Mesenchymal stem cell (in vitro differentiated cells and primary cell): ENCODE data around the gene MYO9B.

ENCODE experiments used
- DNase-seq: peaks from one replicate; pipeline ENCODE4 v3.0.0-alpha.2; 2013
- H2AFZ ChIP-seq: one replicate; pipeline ENCODE4 v1.6.1; 2013; ENCODE audit warnings: low read depth, mild to moderate bottlenecking, control low read depth, inconsistent platforms, low read length, moderate library complexity
- H2AK5ac ChIP-seq: 2 replicates; pipeline ENCODE4 v1.6.1; 2013; ENCODE audit warnings: low read length, moderate library complexity, mild to moderate bottlenecking, inconsistent platforms; ENCODE audit not compliant: severe bottlenecking
- H2BK120ac ChIP-seq: one replicate; pipeline ENCODE4 v1.6.1; 2013; ENCODE audit warnings: low read depth, mild to moderate bottlenecking, inconsistent platforms, low read length, moderate library complexity
- H2BK12ac ChIP-seq, 2 experiments: one replicate each; pipeline ENCODE4 v1.6.1; 2013; ENCODE audit warnings: inconsistent platforms in 2 of 2, low read length in 2 of 2, mild to moderate bottlenecking in 2 of 2, moderate library complexity in 2 of 2, control low read depth in 1 of 2
- H2BK15ac ChIP-seq: one replicate; pipeline ENCODE4 v1.6.1; 2013; ENCODE audit warnings: mild to moderate bottlenecking, low read depth, inconsistent platforms; ENCODE audit not compliant: poor library complexity, severe bottlenecking
- H2BK5ac ChIP-seq: 2 replicates; pipeline ENCODE4 v1.6.1; 2013; ENCODE audit warnings: low read depth, mild to moderate bottlenecking, low read length, control low read depth, inconsistent platforms; ENCODE audit not compliant: poor library complexity, severe bottlenecking
- H3K14ac ChIP-seq, 2 experiments: one replicate each; pipeline ENCODE4 v1.6.1; 2013; ENCODE audit warnings: inconsistent platforms in 2 of 2, low read length in 2 of 2, control low read depth in 1 of 2, mild to moderate bottlenecking in 1 of 2, moderate library complexity in 1 of 2
- H3K18ac ChIP-seq, 2 experiments: one replicate each; pipeline ENCODE4 v1.6.1; 2013; ENCODE audit warnings: inconsistent platforms in 2 of 2, low read length in 2 of 2, control low read depth in 1 of 2, low read depth in 1 of 2, mild to moderate bottlenecking in 1 of 2
- H3K23ac ChIP-seq, 2 experiments: one replicate each; pipeline ENCODE4 v1.6.1; 2013; ENCODE audit warnings: inconsistent platforms in 2 of 2, low read length in 2 of 2, mild to moderate bottlenecking in 2 of 2, moderate library complexity in 2 of 2, control low read depth in 1 of 2
- H3K27ac ChIP-seq: 2 replicates; pipeline ENCODE4 v1.5.1; 2013; ENCODE audit warnings: mild to moderate bottlenecking, moderate library complexity, low read length, control low read depth, inconsistent platforms; ENCODE audit not compliant: poor library complexity, severe bottlenecking
- H3K27me3 ChIP-seq, 2 experiments: 2 replicates each; pipeline versions ENCODE4 v1.6.1 to v1.7.0; 2013; ENCODE audit warnings: low read length in 2 of 2, mild to moderate bottlenecking in 2 of 2, moderate library complexity in 2 of 2, control low read depth in 1 of 2, inconsistent platforms in 1 of 2; ENCODE audit not compliant: control insufficient read depth in 1 of 2, insufficient read depth in 1 of 2
- H3K36me3 ChIP-seq, 2 experiments: 2 replicates each; pipeline versions ENCODE4 v1.6.1 to v1.7.0; 2013; ENCODE audit warnings: low read length in 2 of 2, control low read depth in 1 of 2, inconsistent platforms in 1 of 2, low read depth in 1 of 2, mild to moderate bottlenecking in 1 of 2; ENCODE audit not compliant: insufficient read depth in 2 of 2, control insufficient read depth in 1 of 2
- H3K4ac ChIP-seq, 2 experiments: one replicate each; pipeline ENCODE4 v1.6.1; 2013; ENCODE audit warnings: inconsistent platforms in 2 of 2, low read length in 2 of 2, mild to moderate bottlenecking in 2 of 2, moderate library complexity in 2 of 2, control low read depth in 1 of 2, low read depth in 1 of 2
- H3K4me1 ChIP-seq: 2 replicates; pipeline ENCODE4 v1.6.1; 2013; ENCODE audit warnings: low read depth, low read length, control low read depth; ENCODE audit not compliant: control insufficient read depth, insufficient read depth
- H3K4me2 ChIP-seq: 2 replicates; pipeline ENCODE4 v1.6.1; 2013; ENCODE audit warnings: low read length, mild to moderate bottlenecking, inconsistent platforms; ENCODE audit not compliant: poor library complexity, severe bottlenecking
- H3K4me3 ChIP-seq, 2 experiments: 2 replicates each; pipeline versions ENCODE4 v1.5.1 to v1.7.0; 2013; ENCODE audit warnings: low read length in 2 of 2, mild to moderate bottlenecking in 2 of 2, control low read depth in 1 of 2, low read depth in 1 of 2; ENCODE audit not compliant: insufficient read depth in 1 of 2
- H3K79me1 ChIP-seq: replicated peaks from 2 replicates; pipeline ENCODE4 v1.6.1; 2013; ENCODE audit warnings: mild to moderate bottlenecking, control low read depth, low read length, inconsistent platforms; ENCODE audit not compliant: poor library complexity, severe bottlenecking
- H3K9ac ChIP-seq: 2 replicates; pipeline ENCODE4 v1.7.0; 2013; ENCODE audit warnings: mild to moderate bottlenecking, low read length, moderate library complexity
- H3K9me3 ChIP-seq: 2 replicates; pipeline ENCODE4 v1.7.0; 2013; ENCODE audit warnings: mild to moderate bottlenecking, low read length; ENCODE audit not compliant: control insufficient read depth
- H4K8ac ChIP-seq: one replicate; pipeline ENCODE4 v1.6.1; 2013; ENCODE audit warnings: inconsistent platforms, mild to moderate bottlenecking, low read length, moderate library complexity
- H4K91ac ChIP-seq: one replicate; pipeline ENCODE4 v1.6.1; 2013; ENCODE audit warnings: mild to moderate bottlenecking, low read length, inconsistent platforms
- WGBS: methylation state at CpG from one replicate; pipeline ENCODE4 v1.1.7; 2013; ENCODE audit warnings: mixed read lengths; 5-methylcytosine and 5-hydroxymethylcytosine counted together

Gene MYO9B

DNA sequence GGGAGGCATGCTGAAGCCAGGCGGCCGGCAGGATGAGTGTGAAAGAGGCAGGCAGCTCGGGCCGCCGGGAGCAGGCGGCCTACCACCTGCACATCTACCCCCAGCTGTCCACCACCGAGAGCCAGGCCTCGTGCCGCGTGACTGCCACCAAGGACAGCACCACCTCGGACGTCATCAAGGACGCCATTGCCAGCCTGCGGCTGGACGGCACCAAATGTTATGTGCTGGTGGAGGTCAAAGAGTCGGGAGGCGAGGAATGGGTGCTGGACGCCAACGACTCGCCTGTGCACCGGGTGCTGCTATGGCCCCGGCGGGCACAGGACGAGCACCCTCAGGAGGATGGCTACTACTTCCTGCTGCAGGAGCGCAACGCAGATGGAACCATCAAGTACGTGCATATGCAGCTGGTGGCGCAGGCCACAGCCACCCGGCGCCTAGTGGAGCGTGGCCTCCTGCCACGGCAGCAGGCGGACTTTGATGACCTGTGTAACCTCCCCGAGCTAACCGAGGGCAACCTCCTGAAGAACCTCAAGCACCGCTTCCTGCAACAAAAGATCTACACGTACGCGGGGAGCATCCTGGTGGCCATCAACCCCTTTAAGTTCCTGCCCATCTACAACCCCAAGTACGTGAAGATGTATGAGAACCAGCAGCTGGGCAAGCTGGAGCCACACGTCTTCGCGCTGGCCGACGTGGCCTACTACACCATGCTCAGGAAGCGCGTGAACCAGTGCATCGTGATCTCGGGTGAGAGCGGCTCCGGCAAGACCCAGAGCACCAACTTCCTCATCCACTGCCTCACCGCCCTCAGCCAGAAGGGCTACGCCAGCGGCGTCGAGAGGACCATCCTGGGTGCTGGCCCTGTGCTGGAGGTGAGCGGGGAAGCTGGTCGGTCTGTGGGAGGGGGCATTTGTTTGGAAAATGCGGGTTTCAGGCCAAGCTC is 26.4 kb downstream of the MYO9B start:
- 98% methylated on average over 49 of the region's 59 CpGs for WGBS

GRCh38 chr19:17103177-17103576 is 27.6 kb downstream of the MYO9B start:
- H3K36me3 ChIP-seq, result peaks cover 40 to 54% of the 10 kb centered on the region in 2 experiments
- H2BK5ac ChIP-seq, result no peak overlapping the region
- H3K9ac ChIP-seq, result no peak overlapping the region
- peaks cover 30% of the 10 kb centered on the region for H3K4me1 ChIP-seq
- H3K23ac ChIP-seq, result no peak overlapping the region
- 76% methylated on average over 3 of the region's 3 CpGs for WGBS
- no peak overlapping the region for H2BK15ac ChIP-seq
- no peak overlapping the region for H3K27ac ChIP-seq
- H3K9me3 ChIP-seq, result no peaks in the 10 kb centered on the region
- no peak overlapping the region for H2AFZ ChIP-seq
- H3K18ac ChIP-seq, result no peak overlapping the region
- H3K79me1 ChIP-seq, result peaks cover 34% of the 10 kb centered on the region
- no peak overlapping the region for H4K8ac ChIP-seq
- H2BK120ac ChIP-seq, result no peak overlapping the region
- no peak overlapping the region for H3K4me2 ChIP-seq
- H2AK5ac ChIP-seq, result no peak overlapping the region
- H3K4me3 ChIP-seq, result no peak overlapping the region
- DNase-seq, result peak; percentile 58
- no peak overlapping the region for H3K4ac ChIP-seq
- H3K14ac ChIP-seq, result no peak overlapping the region
- no peaks in the 10 kb centered on the region for H3K27me3 ChIP-seq
- H2BK12ac ChIP-seq, result no peak overlapping the region
- no peak overlapping the region for H4K91ac ChIP-seq

More for the DNA sequence above, 26.4 kb downstream of the MYO9B start:
- no peak overlapping the region for H3K4me2 ChIP-seq
- no peaks in the 10 kb centered on the region for H3K9me3 ChIP-seq
- H3K27me3 ChIP-seq, result no peaks in the 10 kb centered on the region
- peaks cover 25% of the 10 kb centered on the region for H3K4me1 ChIP-seq
- H4K8ac ChIP-seq, result no peak overlapping the region
- H3K79me1 ChIP-seq, result peaks cover 32% of the 10 kb centered on the region
- H3K14ac ChIP-seq, result no peak overlapping the region
- no peak overlapping the region for H2BK120ac ChIP-seq
- no peak overlapping the region for H3K4me3 ChIP-seq
- no peak overlapping the region for H3K9ac ChIP-seq
- H2BK15ac ChIP-seq, result no peak overlapping the region
- no peak overlapping the region for H2AFZ ChIP-seq
- H2BK12ac ChIP-seq, result no peak overlapping the region
- no peak overlapping the region for H3K23ac ChIP-seq
- H2BK5ac ChIP-seq, result no peak overlapping the region
- H3K18ac ChIP-seq, result no peak overlapping the region
- peaks cover 40 to 54% of the 10 kb centered on the region in 2 experiments for H3K36me3 ChIP-seq
- no peak overlapping the region for H2AK5ac ChIP-seq
- H3K27ac ChIP-seq, result no peak overlapping the region
- no peak overlapping the region for H4K91ac ChIP-seq
- no peak for DNase-seq
- no peak overlapping the region for H3K4ac ChIP-seq

DNA sequence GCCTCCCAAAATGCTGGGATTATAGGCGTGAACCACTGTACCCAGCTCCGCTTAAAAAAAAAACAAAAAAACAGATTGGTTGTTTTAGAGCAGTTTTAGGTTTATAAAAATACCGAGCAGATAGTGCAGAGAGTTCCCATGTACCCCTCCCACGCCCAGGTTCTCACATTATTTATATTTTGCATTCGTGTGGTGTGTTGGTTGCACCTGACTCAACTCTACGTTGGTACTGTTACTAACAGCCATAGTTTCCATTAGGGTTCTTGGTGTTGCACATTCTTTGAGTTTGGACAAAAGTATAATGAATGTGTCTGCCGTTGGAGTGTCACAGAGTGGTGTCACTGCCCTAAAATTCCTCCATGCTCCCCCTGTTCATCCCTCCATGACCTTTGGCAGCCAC is 29.1 kb downstream of the MYO9B start:
- DNase-seq, result no peak
- no peak overlapping the region for H3K14ac ChIP-seq
- H3K9ac ChIP-seq, result no peak overlapping the region
- no peak overlapping the region for H3K18ac ChIP-seq
- no peak overlapping the region for H4K91ac ChIP-seq
- H3K79me1 ChIP-seq, result peaks cover 38% of the 10 kb centered on the region
- peaks cover 26% of the 10 kb centered on the region for H3K4me1 ChIP-seq
- no peak overlapping the region for H3K4ac ChIP-seq
- H3K23ac ChIP-seq, result no peak overlapping the region
- no peak overlapping the region for H4K8ac ChIP-seq
- no peaks in the 10 kb centered on the region for H3K27me3 ChIP-seq
- no peak overlapping the region for H3K4me3 ChIP-seq
- no peak overlapping the region for H2BK12ac ChIP-seq
- peaks cover 44 to 56% of the 10 kb centered on the region in 2 experiments for H3K36me3 ChIP-seq
- 86% methylated on average over 5 of the region's 7 CpGs for WGBS
- H2BK15ac ChIP-seq, result no peak overlapping the region
- H3K4me2 ChIP-seq, result no peak overlapping the region
- H2AFZ ChIP-seq, result no peak overlapping the region
- no peaks in the 10 kb centered on the region for H3K9me3 ChIP-seq
- H2BK120ac ChIP-seq, result no peak overlapping the region
- no peak overlapping the region for H3K27ac ChIP-seq
- no peak overlapping the region for H2AK5ac ChIP-seq
- H2BK5ac ChIP-seq, result no peak overlapping the region

DNA sequence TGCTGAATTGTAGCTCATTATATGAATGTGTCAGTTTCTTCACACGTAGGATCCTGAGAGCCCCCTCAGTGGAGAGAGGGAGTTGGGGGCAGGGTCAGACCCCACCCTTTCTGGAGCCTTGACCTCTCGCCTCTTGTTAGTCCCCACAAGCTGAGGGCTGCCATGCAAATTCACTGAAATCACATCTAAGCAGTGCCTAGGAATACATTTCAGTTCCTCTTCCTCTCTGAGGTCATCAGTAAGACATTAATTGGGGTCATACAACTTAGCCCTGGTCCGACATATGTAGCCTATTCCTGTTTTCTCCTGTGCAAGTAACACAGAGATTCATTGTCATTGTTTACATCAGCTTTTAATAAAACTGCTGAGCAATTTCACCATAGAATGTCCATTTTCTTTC is 30.0 kb downstream of the MYO9B start:
- H3K18ac ChIP-seq, result no peak overlapping the region
- no peak overlapping the region for H3K23ac ChIP-seq
- H2AK5ac ChIP-seq, result no peak overlapping the region
- no peak overlapping the region for H3K4ac ChIP-seq
- H3K9ac ChIP-seq, result no peak overlapping the region
- H2BK120ac ChIP-seq, result no peak overlapping the region
- no peak overlapping the region for H2BK12ac ChIP-seq
- no peak overlapping the region for H3K4me3 ChIP-seq
- peaks cover 53 to 62% of the 10 kb centered on the region in 2 experiments for H3K36me3 ChIP-seq
- no peak for DNase-seq
- peaks cover 44% of the 10 kb centered on the region for H3K79me1 ChIP-seq
- H4K91ac ChIP-seq, result no peak overlapping the region
- H3K27ac ChIP-seq, result no peak overlapping the region
- no peak overlapping the region for H3K4me2 ChIP-seq
- H4K8ac ChIP-seq, result no peak overlapping the region
- peaks cover 25% of the 10 kb centered on the region for H3K4me1 ChIP-seq
- no peak overlapping the region for H2BK5ac ChIP-seq
- no peak overlapping the region for H2BK15ac ChIP-seq
- H3K14ac ChIP-seq, result no peak overlapping the region
- WGBS, result 80% methylated on average over 3 of the region's 3 CpGs
- no peaks in the 10 kb centered on the region for H3K27me3 ChIP-seq
- no peak overlapping the region for H2AFZ ChIP-seq
- H3K9me3 ChIP-seq, result no peaks in the 10 kb centered on the region
